GM18951 (cell line): Measurements from ENCODE around the gene MOGAT1.
"Not testable (repeated sequence)": the region's sequence is repeated elsewhere in the genome, so short reads cannot be mapped to it uniquely, and the experiment has no call there.

Experiments
- POLR2A ChIP-seq: IDR thresholded peaks from 4 replicates; pipeline ENCODE4 v1.6.1; 2011; ENCODE audit warnings: mild to moderate bottlenecking; ENCODE audit not compliant: insufficient read length, insufficient read depth; ENCODE audit errors: extremely low read depth
- in situ Hi-C: fragments of 300-500 bp; cut with MboI; formaldehyde crosslinking; loops from one replicate; pipeline ENCODE4 v1.12.0; 2022; ENCODE audit warnings: low sequenced_read_pairs, mixed read lengths, inconsistent platforms; ENCODE audit not compliant: unreplicated experiment

Gene MOGAT1

GRCh38 chr2:222751238-222751637 is 79.8 kb downstream of the MOGAT1 start:
- no peak for TF ChIP-seq POLR2A
- in situ Hi-C loops, result no loop called here

- TF ChIP-seq POLR2A, result no peak
- in situ Hi-C loops, result no loop called here
These were observed 80.6 kb downstream of the MOGAT1 start for GRCh38 chr2:222751821-222752719.

- no peak for TF ChIP-seq POLR2A
- in situ Hi-C loops, result no loop called here
These were observed 81.3 kb downstream of the MOGAT1 start for GRCh38 chr2:222752746-222753145.

GRCh38 chr2:222753251-222753824 is 81.9 kb downstream of the MOGAT1 start:
- TF ChIP-seq POLR2A, result no peak
- in situ Hi-C loops, result no loop called here

GRCh38 chr2:222754324-222754930 is 83.0 kb downstream of the MOGAT1 start:
- in situ Hi-C loops, result no loop called here
- no peak for TF ChIP-seq POLR2A

- in situ Hi-C loops, result not testable (repeated sequence)
These were observed 84.1 kb downstream of the MOGAT1 start for GRCh38 chr2:222755593-222755992.

GRCh38 chr2:222756362-222756831 is 84.9 kb downstream of the MOGAT1 start:
- in situ Hi-C loops, result no loop called here

GRCh38 chr2:222756951-222757650 is 85.6 kb downstream of the MOGAT1 start:
- in situ Hi-C loops, result no loop called here
- no peak for TF ChIP-seq POLR2A

More at GRCh38 chr2:222756362-222756831, 84.9 kb downstream of the MOGAT1 start:
- TF ChIP-seq POLR2A, result no peak
